HUES48 (cell line): Measurements from ENCODE around the gene LIME1.

Experiments used
- H3K27ac ChIP-seq: one replicate; pipeline ENCODE4 v1.7.0; 2013; ENCODE audit warnings: low read depth, low read length, inconsistent platforms
- H3K27me3 ChIP-seq: 2 replicates; pipeline ENCODE4 v1.6.1; 2013; ENCODE audit warnings: mild to moderate bottlenecking, low read length; ENCODE audit not compliant: control insufficient read depth, insufficient read depth
- H3K36me3 ChIP-seq: 2 replicates; pipeline ENCODE4 v1.6.1; 2013; ENCODE audit warnings: low read length; ENCODE audit not compliant: control insufficient read depth, insufficient read depth
- H3K4me1 ChIP-seq: 2 replicates; pipeline ENCODE4 v1.6.1; 2013; ENCODE audit warnings: mild to moderate bottlenecking, low read length; ENCODE audit not compliant: control insufficient read depth, insufficient read depth
- H3K4me3 ChIP-seq: 2 replicates; pipeline ENCODE4 v1.5.1; 2013; ENCODE audit warnings: mild to moderate bottlenecking, low read depth, low read length
- H3K9ac ChIP-seq: 2 replicates; pipeline ENCODE4 v1.6.1; 2013; ENCODE audit warnings: mild to moderate bottlenecking, low read depth, low read length, moderate library complexity
- H3K9me3 ChIP-seq: 2 replicates; pipeline ENCODE4 v1.6.1; 2013; ENCODE audit warnings: low read length; ENCODE audit not compliant: control insufficient read depth, insufficient read depth

The LIME1 gene

GRCh38 chr20:63704749-63705117 lies 31.7 kb upstream of the LIME1 start:
- Histone ChIP-seq H3K9me3 (no peaks in the 10 kb centered on the region), H3K36me3 (peaks cover 35% of the 10 kb centered on the region), H3K27me3 (no peaks in the 10 kb centered on the region), H3K27ac (no peak overlapping the region), H3K4me3 (no peak overlapping the region), H3K4me1 (no peaks in the 10 kb centered on the region), H3K9ac (no peak overlapping the region)

- Histone ChIP-seq H3K4me3 (no peak overlapping the region), H3K27ac (no peak overlapping the region), H3K36me3 (peaks cover 38% of the 10 kb centered on the region), H3K27me3 (no peaks in the 10 kb centered on the region), H3K9ac (no peak overlapping the region), H3K9me3 (no peaks in the 10 kb centered on the region), H3K4me1 (no peaks in the 10 kb centered on the region)
Observed at GRCh38 chr20:63705232-63706026, 31.0 kb upstream of the LIME1 start.

DNA sequence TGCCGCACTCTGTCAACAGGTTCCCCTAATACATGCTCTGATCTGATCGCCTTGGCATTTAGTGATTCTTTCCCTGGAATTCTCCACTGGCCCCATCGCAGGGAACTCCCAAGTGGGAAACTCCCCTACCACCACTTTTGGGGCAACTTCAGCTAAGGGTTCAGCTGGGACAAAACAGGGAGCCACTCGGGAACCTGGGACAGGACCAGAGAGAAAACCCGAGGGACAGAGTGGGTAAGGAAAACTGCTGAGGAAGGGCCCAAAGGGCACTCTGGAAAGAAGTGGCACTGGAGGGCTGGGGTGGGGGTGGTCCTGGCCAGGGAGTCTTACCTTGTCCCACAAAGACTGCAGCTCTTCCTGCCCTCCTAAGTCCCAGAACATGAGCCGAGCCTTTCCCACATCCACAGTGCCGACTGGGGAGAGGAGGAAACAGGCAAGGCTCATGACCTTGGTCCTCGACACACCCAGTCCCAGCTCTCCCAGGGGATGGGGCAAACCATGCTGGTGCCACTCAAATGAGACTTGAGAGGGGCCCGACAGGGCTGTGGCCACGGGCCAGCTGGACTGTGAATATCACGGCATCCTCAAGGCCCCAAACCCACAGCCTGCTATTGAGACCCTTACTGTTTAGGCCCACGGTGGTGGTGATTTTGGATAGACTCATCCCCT lies 30.3 kb upstream of the LIME1 start:
- Histone ChIP-seq H3K9me3 (no peaks in the 10 kb centered on the region), H3K36me3 (peaks cover 45% of the 10 kb centered on the region), H3K4me3 (peak overlapping the region; percentile 90; the same call in 1 of the 2 replicates), H3K27me3 (no peaks in the 10 kb centered on the region), H3K9ac (no peak overlapping the region), H3K27ac (no peak overlapping the region), H3K4me1 (no peaks in the 10 kb centered on the region)

DNA sequence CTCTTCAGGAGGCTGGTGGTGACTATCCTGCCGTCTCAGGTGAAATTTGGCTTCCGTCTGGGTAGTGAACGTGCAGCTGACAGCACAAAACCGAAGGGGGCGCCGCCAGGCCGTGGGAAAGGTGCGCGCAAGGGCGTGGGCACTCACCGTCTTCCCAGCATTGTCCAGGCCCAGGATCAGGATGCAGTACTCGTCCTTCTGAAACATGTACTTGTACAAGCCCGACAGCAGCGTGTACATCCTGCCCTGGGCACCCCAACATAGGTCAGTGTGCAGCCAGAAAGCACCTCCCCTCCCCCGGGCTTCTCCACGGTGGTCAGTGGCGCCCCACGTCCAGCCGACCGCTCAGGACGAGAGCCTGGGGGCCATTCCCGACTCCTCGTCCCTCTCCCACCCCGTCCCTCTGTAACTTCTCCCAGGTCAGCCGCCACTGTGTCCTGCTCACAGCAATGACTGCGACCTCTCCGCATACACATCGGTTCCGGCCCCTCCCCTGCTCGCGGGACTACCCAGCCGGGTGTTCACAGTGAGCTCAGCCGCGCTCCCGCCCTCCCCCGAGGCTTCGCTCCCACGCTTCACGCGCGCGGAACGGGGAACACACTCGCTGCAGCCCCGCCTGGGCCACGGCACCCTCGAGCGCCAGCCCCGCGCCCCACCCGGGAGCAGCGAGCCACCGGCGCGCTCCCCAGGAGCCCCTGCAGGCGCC lies 29.5 kb upstream of the LIME1 start:
- Histone ChIP-seq H3K9ac (peak overlapping the region; percentile 65; the same call in 1 of the 2 replicates), H3K4me3 (peak overlapping the region; percentile 90), H3K9me3 (no peaks in the 10 kb centered on the region), H3K4me1 (no peaks in the 10 kb centered on the region), H3K27ac (peak overlapping the region; percentile 70), H3K27me3 (no peaks in the 10 kb centered on the region), H3K36me3 (peaks cover 53% of the 10 kb centered on the region)

GRCh38 chr20:63707558-63708300 lies 28.7 kb upstream of the LIME1 start, which contains the start of the genes ARFRP1 and ZGPAT:
Gene ARFRP1, minus strand, starts transcription at chr20:63707976. Its CDS starts 885 bp downstream, at chr20:63707091.
Gene ZGPAT, plus strand, starts transcription at chr20:63708039. Its CDS starts 542 bp downstream, at chr20:63708581.
- Histone ChIP-seq H3K27me3 (no peaks in the 10 kb centered on the region), H3K4me1 (no peaks in the 10 kb centered on the region), H3K9ac (peak within 1 kb of the TSS; percentile 65; the same call in 1 of the 2 replicates), H3K4me3 (peak within 1 kb of the TSS; percentile 90), H3K9me3 (no peaks in the 10 kb centered on the region), H3K36me3 (peaks cover 58% of the 10 kb centered on the region), H3K27ac (peak within 1 kb of the TSS; percentile 70)

DNA sequence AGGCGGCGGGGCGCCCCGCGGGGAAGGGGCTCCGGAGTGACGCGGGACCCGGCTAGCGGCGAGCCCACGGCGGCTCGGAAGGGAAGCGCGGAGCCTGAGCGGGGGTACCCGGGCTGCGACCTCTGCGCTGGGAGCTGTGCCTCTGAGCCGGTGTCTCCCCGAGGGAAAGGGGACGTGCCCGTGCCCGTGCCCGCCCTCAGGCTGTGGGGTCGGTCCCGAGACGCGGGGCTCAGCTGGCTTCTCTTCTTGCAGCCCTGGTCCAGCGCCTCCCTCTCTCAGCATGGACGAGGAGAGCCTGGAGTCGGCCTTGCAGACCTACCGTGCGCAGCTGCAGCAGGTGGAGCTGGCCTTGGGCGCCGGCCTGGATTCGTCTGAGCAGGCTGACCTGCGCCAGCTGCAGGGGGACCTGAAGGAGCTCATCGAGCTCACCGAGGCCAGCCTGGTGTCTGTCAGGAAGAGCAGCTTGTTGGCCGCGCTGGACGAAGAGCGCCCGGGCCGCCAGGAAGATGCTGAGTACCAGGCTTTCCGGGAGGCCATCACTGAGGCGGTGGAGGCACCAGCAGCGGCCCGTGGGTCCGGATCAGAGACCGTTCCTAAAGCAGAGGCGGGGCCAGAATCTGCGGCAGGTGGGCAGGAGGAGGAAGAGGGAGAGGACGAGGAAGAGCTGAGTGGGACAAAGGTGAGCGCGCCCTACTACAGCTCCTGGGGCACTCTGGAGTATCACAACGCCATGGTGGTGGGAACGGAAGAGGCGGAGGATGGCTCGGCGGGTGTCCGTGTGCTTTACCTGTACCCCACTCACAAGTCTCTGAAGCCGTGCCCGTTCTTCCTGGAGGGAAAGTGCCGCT lies 27.9 kb upstream of the LIME1 start:
- Histone ChIP-seq H3K4me3 (peak overlapping the region; percentile 90), H3K36me3 (peaks cover 58% of the 10 kb centered on the region), H3K9ac (no peak overlapping the region), H3K4me1 (no peaks in the 10 kb centered on the region), H3K9me3 (no peaks in the 10 kb centered on the region), H3K27me3 (no peaks in the 10 kb centered on the region), H3K27ac (peak overlapping the region; percentile 28)

GRCh38 chr20:63709149-63709527 lies 27.3 kb upstream of the LIME1 start:
- H3K27me3 ChIP-seq = no peaks in the 10 kb centered on the region
- no peak overlapping the region for H3K9ac ChIP-seq
- H3K36me3 ChIP-seq = peaks cover 55% of the 10 kb centered on the region
- H3K27ac ChIP-seq = no peak overlapping the region
- H3K9me3 ChIP-seq = no peaks in the 10 kb centered on the region
- H3K4me1 ChIP-seq = no peaks in the 10 kb centered on the region
- H3K4me3 ChIP-seq = peak overlapping the region; percentile 90; the same call in 1 of the 2 replicates

DNA sequence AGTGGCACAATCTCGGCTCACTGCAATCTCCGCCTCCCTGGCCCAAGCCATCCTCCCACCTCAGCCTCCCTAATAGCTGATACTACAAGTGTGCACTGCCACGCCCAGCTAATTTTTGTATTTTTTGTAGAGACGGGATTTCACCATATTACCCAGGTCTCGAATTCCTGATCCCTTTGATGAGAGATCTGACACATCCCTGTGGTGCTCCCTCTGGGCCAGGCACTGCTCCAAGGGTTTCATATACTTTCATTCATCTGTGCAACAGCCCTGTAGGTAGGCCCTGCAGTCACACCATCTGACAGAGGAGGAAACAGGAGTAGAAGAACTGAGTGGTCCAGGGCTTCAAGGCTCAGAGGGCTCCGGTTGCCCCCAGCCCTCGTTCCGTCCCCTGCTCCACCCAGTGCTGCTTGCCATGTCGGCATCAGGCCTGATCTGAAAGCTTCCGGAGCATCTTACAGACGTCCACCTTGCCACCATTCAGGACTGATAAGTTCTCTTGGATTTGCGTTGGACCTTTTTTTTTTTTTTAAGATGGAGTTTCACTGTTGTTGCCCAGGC lies 25.3 kb upstream of the LIME1 start:
- Histone ChIP-seq H3K27ac (no peak overlapping the region), H3K36me3 (peaks cover 42% of the 10 kb centered on the region), H3K4me3 (no peak overlapping the region), H3K4me1 (no peaks in the 10 kb centered on the region), H3K9ac (no peak overlapping the region), H3K9me3 (no peaks in the 10 kb centered on the region), H3K27me3 (no peaks in the 10 kb centered on the region)

DNA sequence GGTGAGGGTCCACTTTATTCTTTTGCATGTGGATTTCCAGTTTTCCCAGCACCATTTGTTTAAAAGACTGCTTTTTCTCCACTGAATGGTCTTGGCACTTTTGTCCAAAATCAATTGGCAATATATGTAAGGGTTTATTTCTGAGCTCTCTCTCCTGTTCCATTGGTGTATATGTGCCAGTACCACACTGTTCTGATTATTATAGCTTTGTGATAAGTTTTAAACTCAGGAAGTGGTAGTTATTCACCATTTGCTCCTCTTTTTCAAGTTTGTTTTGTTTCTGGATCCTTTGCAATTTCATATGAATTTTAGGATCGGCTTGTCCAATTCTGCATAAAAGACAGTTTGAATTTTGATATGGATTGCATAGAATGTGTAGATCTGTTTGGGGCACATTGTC lies 24.3 kb upstream of the LIME1 start:
- no peaks in the 10 kb centered on the region for H3K9me3 ChIP-seq
- H3K4me3 ChIP-seq = no peak overlapping the region
- no peaks in the 10 kb centered on the region for H3K27me3 ChIP-seq
- H3K27ac ChIP-seq = no peak overlapping the region
- H3K4me1 ChIP-seq = no peaks in the 10 kb centered on the region
- no peak overlapping the region for H3K9ac ChIP-seq
- H3K36me3 ChIP-seq = peaks cover 40% of the 10 kb centered on the region
